PC-9 (cell line): ENCODE data around the gene ATP8A1. TPM values are rescaled to one million over a fixed set of nuclear protein-coding genes. Genes with fewer than 3 reads are reported as not detected.

ENCODE experiments used
- BruUV-seq: library from RNA; stranded (reverse); fragments of 400-500 nt; replicated peaks from 2 replicates; lab custom pipeline; 2021; lab: Mats Ljungman, UMichigan
- CTCF ChIA-PET: fragments of 300-600 bp; sonication (Branson Sonifier 250); formaldehyde crosslinking; loops from one replicate; lab custom pipeline; 2022; ENCODE audit warnings: antibody characterized with exemption; lab: Charles Lee
- POLR2A ChIA-PET: fragments of 300-600 bp; sonication (Branson Sonifier 250); formaldehyde crosslinking; loops from one replicate; lab custom pipeline; 2022; ENCODE audit warnings: antibody characterized with exemption; ENCODE audit not compliant: unreplicated experiment; lab: Charles Lee
- DNase-seq, 2 experiments: peaks; one replicate each; pipeline versions ENCODE4 v3.0.0 to v3.0.0-alpha.2; 2015 to 2022; ENCODE audit warnings: mixed read lengths in 1 of 2
- H2AFZ ChIP-seq: fragments of 200-600 bp; sonication (generic); 2 replicates; pipeline ENCODE4 v1.8.1; 2017; ENCODE audit warnings: antibody characterized with exemption
- H3F3A ChIP-seq: fragments of 200-600 bp; sonication (generic); 2 replicates; pipeline ENCODE4 v1.8.1; 2017; ENCODE audit warnings: antibody characterized with exemption, mild to moderate bottlenecking, low read depth; ENCODE audit not compliant: insufficient read depth
- H3K27ac ChIP-seq: fragments of 200-600 bp; sonication (generic); 2 replicates; pipeline ENCODE4 v1.6.1; 2016; ENCODE audit warnings: mixed run types
- H3K27me3 ChIP-seq: fragments of 200-600 bp; sonication (generic); 2 replicates; pipeline ENCODE4 v1.6.1; 2016; ENCODE audit warnings: low read depth, mixed run types; ENCODE audit not compliant: insufficient read depth
- H3K36me3 ChIP-seq: fragments of 200-600 bp; sonication (generic); 2 replicates; pipeline ENCODE4 v1.6.1; 2016; ENCODE audit warnings: low read depth, mixed run types
- H3K4me1 ChIP-seq: fragments of 200-600 bp; sonication (generic); replicated peaks from 2 replicates; pipeline ENCODE4 v1.6.1; 2016; ENCODE audit warnings: mixed run types; ENCODE audit not compliant: insufficient read depth
- H3K4me2 ChIP-seq: fragments of 200-600 bp; sonication (generic); 2 replicates; pipeline ENCODE4 v1.6.1; 2017; ENCODE audit warnings: mixed run types
- H3K4me3 ChIP-seq: fragments of 200-600 bp; sonication (generic); 2 replicates; pipeline ENCODE4 v1.6.1; 2016; ENCODE audit warnings: mixed run types
- H3K79me2 ChIP-seq: fragments of 200-600 bp; sonication (generic); 2 replicates; pipeline ENCODE4 v1.6.1; 2017; ENCODE audit warnings: low read depth, mixed run types
- H3K9me2 ChIP-seq: fragments of 200-600 bp; sonication (generic); 2 replicates; pipeline ENCODE4 v1.8.1; 2017; ENCODE audit warnings: mild to moderate bottlenecking; ENCODE audit not compliant: insufficient read depth
- H3K9me3 ChIP-seq: fragments of 200-600 bp; sonication (generic); 2 replicates; pipeline ENCODE4 v1.8.1; 2016; ENCODE audit warnings: low read depth; ENCODE audit not compliant: insufficient read depth
- H4K20me1 ChIP-seq: fragments of 200-600 bp; sonication (generic); 2 replicates; pipeline ENCODE4 v1.8.1; 2017; ENCODE audit not compliant: insufficient read depth
- EZH2 ChIP-seq: fragments of 200-600 bp; sonication (generic); IDR thresholded peaks from 2 replicates; pipeline ENCODE4 v1.8.0; 2017; ENCODE audit warnings: antibody characterized with exemption, low read depth
- intact Hi-C: fragments of 100-400 bp; cut with micrococcal nuclease; formaldehyde crosslinking; loops from one replicate; pipeline ENCODE4 v1.10.0; 2022; ENCODE audit not compliant: unreplicated experiment
- total RNA-seq: library from RNA; stranded (reverse); gene quantifications from 2 replicates; pipeline ENCODE4 v1.2.3, GENCODE V29; 2021
- TF ChIP-seq, protein P1 (sequence below): fragments of 200-600 bp; sonication (generic); conservative IDR thresholded peaks from 2 replicates; pipeline ENCODE4 v1.6.1; 2017; ENCODE audit warnings: mixed run types, antibody characterized with exemption, mild to moderate bottlenecking, moderate library complexity

Gene ATP8A1
- total RNA-seq, 1 experiment from 2014 or later, result not detected

DNA sequence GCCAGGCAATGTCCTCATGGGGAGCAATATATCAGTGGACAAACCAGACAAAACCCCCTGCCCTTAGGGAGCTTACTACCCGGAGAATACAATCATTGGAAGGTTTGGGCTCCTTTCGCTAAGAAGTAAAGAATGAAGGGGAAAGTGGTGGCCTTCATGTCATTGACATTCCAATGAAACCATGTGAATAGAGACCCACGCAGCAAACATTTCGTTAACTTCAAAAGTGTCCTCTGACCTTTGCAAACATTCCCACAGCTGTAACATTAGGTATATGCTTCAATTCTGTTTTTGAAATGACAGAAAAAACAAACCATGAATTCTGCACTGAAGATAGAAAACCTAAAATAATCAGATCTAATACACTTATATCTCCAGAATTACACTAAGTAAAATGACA is 7.0 kb downstream of the ATP8A1 start:
- no TSS peak for BruUV-seq
- Histone ChIP-seq H3F3A (no peaks in the 10 kb centered on the region), H4K20me1 (no peaks in the 10 kb centered on the region), H3K4me2 (no peak overlapping the region), H3K79me2 (no peaks in the 10 kb centered on the region), H3K36me3 (no peaks in the 10 kb centered on the region), H3K27ac (no peak overlapping the region), H2AFZ (no peak overlapping the region), H3K27me3 (no peaks in the 10 kb centered on the region), H3K4me3 (no peak overlapping the region), H3K4me1 (no peaks in the 10 kb centered on the region), H3K9me3 (no peaks in the 10 kb centered on the region), H3K9me2 (no peaks in the 10 kb centered on the region)
- CTCF ChIA-PET, result no interaction called here
- intact Hi-C loops, result no loop called here
- no peak for DNase-seq
- TF ChIP-seq EZH2, result no peak
- POLR2A ChIA-PET, result no interaction called here

DNA sequence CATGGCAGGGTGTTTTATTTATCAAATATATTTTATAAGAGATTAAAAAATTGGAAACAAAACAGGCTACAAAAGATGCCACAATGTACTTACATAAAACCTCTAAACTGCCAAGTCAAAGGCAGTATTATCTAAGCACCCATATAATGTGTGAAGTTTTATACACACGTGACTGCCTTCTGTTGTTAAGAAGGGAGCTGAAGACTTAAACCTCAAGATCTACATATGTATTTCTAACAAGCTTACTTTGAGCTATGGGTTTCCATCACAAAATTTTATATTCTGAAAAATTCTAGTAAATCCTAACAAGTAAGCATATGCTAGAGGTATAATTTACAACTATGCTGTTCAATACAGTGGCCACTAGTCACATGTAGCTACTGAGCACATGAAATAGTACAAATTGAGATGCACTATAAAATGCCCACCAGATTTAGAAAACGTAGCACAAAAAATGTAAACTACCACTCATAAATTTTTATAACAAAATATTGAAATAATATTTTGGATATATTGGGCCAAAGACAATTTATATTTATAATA is 9.8 kb downstream of the ATP8A1 start:
- Histone ChIP-seq H4K20me1 (no peaks in the 10 kb centered on the region), H3K9me3 (no peaks in the 10 kb centered on the region), H3K4me3 (no peak overlapping the region), H3K79me2 (no peaks in the 10 kb centered on the region), H2AFZ (no peak overlapping the region), H3K27ac (no peak overlapping the region), H3F3A (no peaks in the 10 kb centered on the region), H3K36me3 (no peaks in the 10 kb centered on the region), H3K4me1 (no peaks in the 10 kb centered on the region), H3K27me3 (0 out of 2 replicates have a peak, but pooled peaks cover 7% of the 10 kb centered on the region), H3K9me2 (no peaks in the 10 kb centered on the region), H3K4me2 (no peak overlapping the region)
- intact Hi-C loops, result no loop called here
- no peak for TF ChIP-seq EZH2
- TF ChIP-seq, protein P1, sequence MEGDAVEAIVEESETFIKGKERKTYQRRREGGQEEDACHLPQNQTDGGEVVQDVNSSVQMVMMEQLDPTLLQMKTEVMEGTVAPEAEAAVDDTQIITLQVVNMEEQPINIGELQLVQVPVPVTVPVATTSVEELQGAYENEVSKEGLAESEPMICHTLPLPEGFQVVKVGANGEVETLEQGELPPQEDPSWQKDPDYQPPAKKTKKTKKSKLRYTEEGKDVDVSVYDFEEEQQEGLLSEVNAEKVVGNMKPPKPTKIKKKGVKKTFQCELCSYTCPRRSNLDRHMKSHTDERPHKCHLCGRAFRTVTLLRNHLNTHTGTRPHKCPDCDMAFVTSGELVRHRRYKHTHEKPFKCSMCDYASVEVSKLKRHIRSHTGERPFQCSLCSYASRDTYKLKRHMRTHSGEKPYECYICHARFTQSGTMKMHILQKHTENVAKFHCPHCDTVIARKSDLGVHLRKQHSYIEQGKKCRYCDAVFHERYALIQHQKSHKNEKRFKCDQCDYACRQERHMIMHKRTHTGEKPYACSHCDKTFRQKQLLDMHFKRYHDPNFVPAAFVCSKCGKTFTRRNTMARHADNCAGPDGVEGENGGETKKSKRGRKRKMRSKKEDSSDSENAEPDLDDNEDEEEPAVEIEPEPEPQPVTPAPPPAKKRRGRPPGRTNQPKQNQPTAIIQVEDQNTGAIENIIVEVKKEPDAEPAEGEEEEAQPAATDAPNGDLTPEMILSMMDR, result no peak
- no peak for DNase-seq
- ChIA-PET POLR2A (no interaction called here), CTCF (no interaction called here)
- no TSS peak for BruUV-seq

DNA sequence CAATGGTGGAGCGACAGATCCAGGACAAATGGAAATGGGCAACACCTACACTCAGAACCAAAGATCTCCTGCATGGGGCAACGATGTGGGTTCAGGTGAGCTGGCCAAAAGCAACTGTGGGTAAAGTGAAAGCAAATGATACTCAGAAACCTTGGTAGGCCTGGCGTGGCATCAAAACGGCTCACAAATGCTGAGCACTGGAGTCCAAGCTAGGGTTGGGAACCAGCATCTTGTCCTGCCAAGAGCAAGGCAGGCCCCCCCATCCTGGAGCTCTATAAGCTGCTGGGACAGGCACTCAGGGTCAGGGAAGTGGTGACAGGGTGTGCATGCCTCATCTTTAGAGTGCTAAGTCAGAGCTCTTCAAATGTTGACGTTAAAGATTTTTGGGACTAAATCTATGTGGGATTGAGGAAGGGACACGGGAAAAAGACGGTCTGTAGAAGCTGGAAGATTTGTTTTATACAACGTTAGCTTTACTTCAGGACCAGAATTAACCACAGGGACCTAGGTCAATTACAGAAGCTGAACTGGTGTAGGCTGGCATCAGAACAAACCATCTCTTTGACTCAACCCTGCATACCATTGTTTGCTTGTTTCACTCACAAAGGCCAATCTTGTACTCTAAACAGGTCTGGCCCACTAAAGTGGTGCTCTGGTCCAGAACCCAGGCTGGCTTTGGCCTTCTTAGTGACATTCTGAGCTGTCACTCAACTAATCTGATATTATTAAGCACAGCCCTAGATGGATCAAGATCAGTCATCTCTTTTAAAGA is 10.7 kb downstream of the ATP8A1 start:
- H3K4me2 ChIP-seq, result no peak overlapping the region
- TF ChIP-seq EZH2, result no peak
- TF ChIP-seq, protein P1, result no peak
- no peak for DNase-seq
- 0 out of 2 replicates have a peak, but pooled peaks cover 7% of the 10 kb centered on the region for H3K27me3 ChIP-seq
- no peaks in the 10 kb centered on the region for H3K9me3 ChIP-seq
- H3K4me1 ChIP-seq, result no peaks in the 10 kb centered on the region
- H3K4me3 ChIP-seq, result no peak overlapping the region
- intact Hi-C loops, result no loop called here
- ChIA-PET CTCF (no interaction called here), POLR2A (no interaction called here)
- H3K36me3 ChIP-seq, result no peaks in the 10 kb centered on the region
- H3K27ac ChIP-seq, result no peak overlapping the region
- BruUV-seq, result no TSS peak
- no peaks in the 10 kb centered on the region for H3F3A ChIP-seq
- H2AFZ ChIP-seq, result no peak overlapping the region
- no peaks in the 10 kb centered on the region for H3K79me2 ChIP-seq
- no peaks in the 10 kb centered on the region for H3K9me2 ChIP-seq
- H4K20me1 ChIP-seq, result no peaks in the 10 kb centered on the region
